ENCODE results near the gene BHMT.

Gene BHMT

GRCh38 chr5:79111387-79111959 lies at the start of gene BHMT:
Gene BHMT, plus strand, starts transcription at chr5:79111809. Its CDS starts 77 bp downstream, at chr5:79111886.
- DNase-seq = no peak

DNA sequence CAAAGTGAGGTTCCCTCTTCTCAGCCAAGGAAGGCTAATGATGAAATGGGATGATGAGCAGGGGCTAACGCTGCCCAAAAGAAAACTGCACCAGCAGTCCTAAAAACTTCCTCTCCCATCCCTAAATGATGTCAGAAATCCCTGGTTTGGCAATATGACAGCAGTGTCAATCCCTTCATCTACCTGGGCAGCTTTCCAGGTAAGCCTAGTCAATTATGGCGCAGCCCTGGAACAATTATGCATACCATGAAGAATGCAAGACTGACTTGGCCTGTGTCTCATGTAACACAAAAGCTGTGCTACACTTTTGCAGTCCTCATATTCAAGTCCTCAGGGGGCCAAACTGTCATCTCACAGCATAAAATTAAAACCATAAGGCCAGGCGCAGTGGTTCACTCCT lies 49.2 kb upstream of the BHMT start:
- DNase-seq = no peak

DNA sequence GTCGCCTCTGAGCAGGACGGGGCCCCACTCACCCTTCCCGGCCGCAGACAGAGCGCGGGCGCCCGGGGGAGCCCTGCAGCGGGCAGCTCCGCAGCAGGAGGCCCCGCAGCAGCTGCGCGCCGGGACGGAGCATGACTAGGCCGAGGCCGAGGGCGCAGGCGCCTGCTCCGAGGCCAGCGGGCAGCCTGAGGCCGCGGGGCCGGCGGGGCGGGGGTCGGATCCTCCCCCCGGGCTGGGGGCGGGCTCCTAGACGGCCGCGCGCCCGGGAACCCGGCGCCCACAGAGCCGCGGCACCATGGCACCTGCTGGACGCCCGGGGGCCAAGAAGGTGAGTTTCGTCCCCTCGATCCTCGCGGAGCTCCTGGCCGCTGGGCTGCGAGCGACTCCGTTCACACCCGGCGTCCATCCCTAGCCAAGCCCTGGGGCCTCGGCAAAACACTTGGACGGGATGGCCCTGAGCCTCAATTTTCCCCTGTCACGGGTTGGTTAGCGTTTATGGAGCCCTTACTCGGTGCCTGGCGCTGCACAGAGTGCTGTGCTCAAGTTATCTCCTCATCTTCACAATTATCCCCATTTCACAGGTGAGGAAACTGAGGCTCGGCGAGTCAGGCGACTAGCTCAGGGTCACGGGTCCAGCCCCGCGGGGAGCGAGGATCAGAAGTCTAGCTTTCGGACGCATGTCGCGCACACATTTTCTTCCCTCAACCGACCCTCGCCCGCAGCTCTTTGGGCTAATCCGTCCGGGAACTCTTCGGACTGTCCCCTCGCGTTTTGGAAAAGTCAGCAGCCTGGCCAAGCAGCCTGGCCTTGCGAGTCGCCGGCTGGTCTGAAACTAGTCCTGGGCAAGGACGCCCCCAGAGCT lies 41.9 kb upstream of the BHMT start, which contains the start of the genes BHMT2 and DMGDH:
Gene BHMT2, plus strand, starts transcription at position 280 of the 862 bp plus-strand sequence. Its CDS starts 16 bp downstream, at position 296.
Gene DMGDH, minus strand, starts transcription at position 187 of the 862 bp plus-strand sequence. Its CDS starts 54 bp downstream, at position 133.
- peak; percentile 50 to 74 for DNase-seq

- peak; percentile 58 to 76 for DNase-seq
Measured at GRCh38 chr5:79070350-79070667, 41.3 kb upstream of the BHMT start.

GRCh38 chr5:79074641-79075040 lies 37.0 kb upstream of the BHMT start:
- DNase-seq = no peak

DNA sequence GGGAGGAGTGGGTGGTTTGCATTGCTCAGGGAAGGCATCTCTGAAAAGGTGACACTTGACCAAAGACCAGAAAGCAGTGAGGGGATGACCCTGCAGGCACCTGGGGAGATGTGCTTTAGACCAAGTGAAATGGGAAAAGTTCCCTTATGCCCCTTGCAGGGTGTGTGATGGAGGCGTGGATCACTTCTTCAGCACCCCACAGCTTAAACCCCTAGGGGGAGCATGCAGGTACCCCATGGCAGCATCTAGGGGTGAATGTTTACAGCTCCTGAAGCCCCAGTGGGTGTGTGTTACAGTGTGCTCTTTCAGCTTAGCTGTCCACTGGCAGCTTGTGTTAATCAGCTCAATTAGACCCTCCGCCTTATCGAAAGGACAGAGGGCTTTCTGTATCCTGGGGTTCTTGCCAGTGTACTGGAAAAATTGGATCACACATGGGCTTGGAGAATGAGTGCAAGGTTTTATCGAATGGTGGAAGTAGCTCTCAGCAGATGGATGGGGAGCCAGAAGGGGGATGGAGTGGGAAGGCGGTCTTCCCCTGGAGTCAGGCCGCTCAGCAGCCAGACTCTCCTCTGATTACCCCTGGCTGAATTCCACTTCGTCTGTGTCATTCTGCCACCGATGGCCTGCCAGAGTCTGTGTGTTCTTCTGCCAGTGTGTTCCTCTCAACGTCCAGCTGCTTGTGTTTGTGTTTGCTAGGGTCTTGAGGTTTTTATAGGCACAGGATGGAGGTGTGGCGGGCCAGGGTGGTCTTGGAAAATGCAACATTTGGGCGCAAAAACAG lies 35.8 kb upstream of the BHMT start:
- DNase-seq = peak in 1 of 2 experiments; percentile 3

- DNase-seq = no peak
Measured at GRCh38 chr5:79076819-79077218, 34.8 kb upstream of the BHMT start.

DNA sequence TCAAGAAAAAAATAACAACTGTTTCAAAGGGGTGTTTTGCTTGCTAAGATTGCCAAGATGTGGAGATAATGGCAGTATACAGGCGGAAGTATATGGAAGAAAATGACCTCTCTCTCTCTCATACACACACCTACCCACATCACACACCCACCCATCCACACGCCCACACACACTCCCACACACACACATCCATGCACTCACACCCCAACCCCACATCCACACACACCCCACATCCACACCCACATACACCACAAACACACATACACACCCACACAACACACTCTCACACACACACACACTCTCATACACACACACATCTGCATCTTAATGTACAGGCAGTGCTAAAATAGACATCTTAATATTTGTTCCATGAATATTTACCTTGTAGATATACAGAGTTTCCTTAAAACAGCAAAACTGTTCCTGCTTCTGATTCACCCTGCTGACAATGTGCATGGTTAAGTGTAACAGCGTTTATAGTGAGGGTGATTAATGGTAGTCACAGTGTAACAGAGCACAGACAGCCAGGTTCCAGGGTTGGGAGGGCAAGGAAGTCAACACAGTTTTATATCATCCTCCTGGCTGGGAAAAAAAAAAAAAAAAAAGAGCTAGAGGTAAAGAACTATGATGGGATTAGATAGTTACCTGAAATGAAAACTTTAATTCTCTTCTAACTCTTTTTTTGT lies 33.8 kb upstream of the BHMT start:
- DNase-seq = no peak

- no peak for DNase-seq
Measured at GRCh38 chr5:79080804-79081203, 30.8 kb upstream of the BHMT start.

DNA sequence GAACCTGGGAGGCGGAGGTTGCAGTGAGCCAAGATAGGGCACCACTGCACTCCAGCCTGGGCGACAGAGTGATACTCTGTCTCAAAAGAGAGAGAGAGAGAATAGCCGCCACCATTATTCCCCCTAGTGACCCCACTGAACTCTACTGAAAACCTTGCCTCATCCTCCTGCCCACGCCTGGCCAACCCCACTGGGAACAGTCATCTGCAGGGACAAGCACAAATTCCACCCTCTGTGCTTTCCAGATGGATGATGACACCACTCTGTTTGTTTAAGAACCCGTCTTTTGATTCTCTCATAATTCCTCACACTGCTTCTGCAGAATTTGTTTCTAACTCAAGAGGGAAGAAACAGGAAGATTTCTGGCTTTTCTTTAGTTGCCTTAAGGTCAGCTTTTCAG lies 29.8 kb upstream of the BHMT start:
- no peak for DNase-seq

DNA sequence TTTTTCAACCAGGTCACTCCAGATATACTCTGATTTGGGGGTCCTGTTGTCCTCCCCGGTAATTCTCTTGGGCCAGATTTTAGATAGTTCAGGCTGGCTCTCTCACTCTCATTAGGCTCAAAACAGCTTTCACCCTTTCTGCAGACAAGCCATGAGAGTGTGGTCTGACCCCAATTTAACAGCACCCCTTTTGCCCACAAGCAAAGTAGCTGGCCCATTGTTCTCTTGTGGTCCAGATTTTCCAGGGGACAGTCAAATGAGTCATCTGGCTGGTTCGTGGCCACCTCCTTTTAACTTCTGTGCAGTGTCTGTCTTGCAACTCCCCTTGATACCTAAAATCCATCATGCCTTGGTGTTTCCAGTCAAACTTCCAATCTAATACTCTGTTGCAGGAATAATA lies 25.5 kb upstream of the BHMT start:
- no peak for DNase-seq

GRCh38 chr5:79088507-79088906 lies 23.1 kb upstream of the BHMT start:
- DNase-seq = no peak

DNA sequence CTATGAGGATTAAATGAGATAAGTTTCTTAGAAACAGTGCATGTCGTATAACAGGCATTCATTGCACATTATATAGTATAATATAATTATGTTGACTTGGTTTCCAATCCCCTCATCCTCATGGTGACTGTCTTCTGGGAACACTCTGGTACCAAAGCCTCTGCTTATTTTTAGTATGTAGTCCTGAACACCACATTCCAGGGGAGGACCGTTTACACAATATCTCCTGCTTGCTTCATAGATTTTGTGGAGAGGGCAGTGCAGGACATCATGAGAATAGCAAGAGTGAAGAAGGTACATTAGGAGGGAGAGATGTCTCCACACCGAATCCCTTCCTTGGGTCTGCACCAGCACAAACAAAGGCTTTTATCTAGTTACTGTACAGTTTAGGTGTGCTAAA lies 20.5 kb upstream of the BHMT start:
- DNase-seq = no peak

- DNase-seq = peak; percentile 50 to 72
Measured at GRCh38 chr5:79093762-79094161, 17.8 kb upstream of the BHMT start.

DNA sequence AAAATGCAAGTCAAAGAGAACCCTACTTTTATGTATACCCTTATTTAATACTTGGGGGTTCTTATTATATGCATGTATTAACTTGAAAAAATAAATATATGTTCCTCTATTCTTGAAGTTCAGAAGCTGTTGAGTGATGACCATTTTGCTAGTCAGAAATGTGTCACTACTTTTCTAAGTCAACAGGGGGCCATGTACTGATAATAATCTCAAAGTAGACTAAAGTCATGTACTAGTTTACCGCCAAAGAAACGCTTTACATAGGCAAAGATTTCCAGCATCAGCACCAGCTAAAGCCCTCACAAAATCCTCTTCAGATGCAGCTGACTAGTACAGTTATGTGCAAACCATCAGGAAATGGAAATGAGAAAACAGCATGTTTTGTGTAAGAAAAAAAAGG lies 5.7 kb upstream of the BHMT start:
- DNase-seq = no peak

GRCh38 chr5:79107020-79107796 lies 4.4 kb upstream of the BHMT start:
- no peak for DNase-seq

- no peak for DNase-seq
Measured at GRCh38 chr5:79108086-79108485, 3.5 kb upstream of the BHMT start.

DNA sequence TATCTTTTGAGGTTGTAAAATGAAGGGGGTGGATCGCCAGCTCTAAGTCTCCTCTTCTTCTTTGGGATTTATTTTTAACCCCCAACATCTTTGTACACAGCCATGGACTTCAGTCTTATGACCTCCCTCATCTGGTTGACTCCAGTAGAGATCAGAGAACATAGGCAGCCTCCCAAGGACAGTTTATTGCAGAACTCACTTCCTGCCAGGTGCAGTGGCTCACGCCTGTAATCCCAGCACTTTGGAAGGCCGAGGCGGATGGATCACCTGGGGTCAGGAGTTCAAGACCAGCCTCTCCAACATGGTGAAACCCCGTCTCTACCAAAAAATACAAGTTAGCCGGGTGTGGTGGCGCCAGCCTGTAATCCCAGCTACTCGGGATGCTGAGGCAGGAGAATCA lies 2.8 kb upstream of the BHMT start:
- no peak for DNase-seq

- DNase-seq = no peak
Measured at GRCh38 chr5:79109527-79110492, 1.8 kb upstream of the BHMT start.

DNA sequence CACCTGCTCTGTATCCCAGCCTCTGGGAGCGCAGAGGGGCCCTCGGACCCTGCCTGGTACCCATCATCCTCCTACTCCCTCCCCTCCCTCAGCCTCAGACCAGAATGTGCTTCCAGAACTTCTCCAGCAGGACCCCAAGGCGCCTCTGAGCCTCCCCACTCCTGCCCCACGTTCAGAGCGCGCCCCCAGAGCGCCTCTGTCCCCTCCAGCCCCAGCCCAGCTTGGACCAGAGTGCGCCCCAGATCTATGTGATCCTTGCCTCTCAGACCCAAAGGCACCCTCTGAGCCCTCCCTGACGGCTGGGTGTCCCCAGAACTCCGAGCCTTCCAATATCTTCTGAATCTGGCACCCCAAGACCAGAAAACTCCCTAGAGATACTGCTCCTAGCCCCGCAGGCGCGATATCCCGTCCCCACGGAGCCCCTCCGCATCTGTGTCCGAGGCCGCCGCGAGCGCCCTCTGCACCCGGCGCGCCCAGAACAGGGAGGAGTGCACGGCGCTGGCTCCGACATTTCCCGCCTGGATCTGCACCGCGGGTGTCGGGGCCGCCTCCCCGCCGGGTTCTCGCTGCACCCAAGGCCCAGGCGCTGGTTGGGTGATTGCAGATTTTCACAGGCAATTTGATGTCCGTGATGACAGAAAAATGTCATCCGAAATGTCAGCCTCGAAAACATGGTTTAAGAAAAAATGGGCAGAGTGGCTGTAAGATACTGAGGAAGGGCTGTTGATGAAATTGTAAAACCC lies 522 bp downstream of the BHMT start:
- DNase-seq = no peak
